HG02763 (cell line): ENCODE results near the gene TERT.

Experiments
- ATAC-seq: cut with Tn5 transposase; IDR thresholded peaks from one replicate; pipeline ENCODE4 v1.9.1; 2021; ENCODE audit warnings: mild to moderate bottlenecking, moderate library complexity; ENCODE audit not compliant: unreplicated experiment

The TERT gene

DNA sequence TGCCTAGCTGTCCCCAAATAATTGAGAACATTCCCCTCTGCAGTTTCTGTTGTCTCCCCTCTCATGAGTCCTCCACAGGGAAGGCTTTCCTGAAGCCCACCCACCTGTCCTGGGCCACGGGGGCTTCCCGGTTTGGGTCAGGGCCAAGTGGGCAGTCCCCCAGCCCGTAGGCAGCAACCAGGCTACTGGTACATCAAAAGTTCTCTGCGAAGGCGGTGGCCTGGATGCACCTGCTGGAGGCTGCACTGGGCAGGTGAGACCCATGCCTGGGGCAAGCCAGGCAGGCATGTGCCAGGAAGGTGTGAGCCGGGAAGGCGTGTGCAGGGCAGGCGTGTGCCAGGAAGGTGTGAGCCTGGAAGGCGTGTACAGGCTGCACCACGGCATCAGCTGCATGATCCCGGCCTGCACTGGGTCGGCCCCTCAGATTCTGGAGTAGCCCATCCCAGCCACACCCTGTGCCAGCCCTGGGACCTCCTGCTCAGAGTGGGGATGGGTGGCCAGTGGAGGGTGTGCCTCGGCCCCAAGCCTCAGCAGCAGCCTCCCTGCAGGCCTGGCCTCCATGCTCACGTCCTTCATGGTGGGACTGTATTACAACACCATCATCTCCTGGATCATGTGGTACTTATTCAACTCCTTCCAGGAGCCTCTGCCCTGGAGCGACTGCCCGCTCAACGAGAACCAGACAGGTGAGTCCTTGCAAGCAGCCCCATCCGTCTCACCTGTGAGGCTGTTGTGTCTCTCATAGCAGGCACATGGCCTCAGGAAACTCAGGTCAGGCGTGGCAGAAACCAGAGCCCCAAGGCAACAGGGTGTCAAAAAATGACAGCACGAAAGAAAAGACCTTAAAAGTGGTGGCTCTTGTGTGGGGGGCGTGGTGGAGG, 84.7 kb downstream of the TERT start:
- ATAC-seq: no peak

DNA sequence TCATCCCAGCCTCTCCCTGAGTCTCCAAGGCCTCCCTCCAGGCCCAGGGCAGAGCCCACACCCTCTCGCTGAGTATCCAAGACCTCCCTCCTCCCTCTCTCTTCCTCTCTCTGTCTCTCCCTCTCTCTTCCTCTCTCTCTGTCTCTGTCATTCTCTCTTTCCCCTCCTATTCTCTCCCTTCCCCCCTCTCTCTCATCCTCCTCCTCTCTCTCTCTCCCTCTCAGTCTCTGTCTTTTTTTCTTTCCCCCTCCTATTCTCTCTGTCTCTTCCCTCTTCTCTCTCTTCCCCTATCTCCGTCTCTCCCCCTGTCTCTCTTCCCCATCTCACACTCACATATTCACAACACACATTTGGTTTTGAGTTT, 85.4 kb downstream of the TERT start:
- ATAC-seq: no peak

DNA sequence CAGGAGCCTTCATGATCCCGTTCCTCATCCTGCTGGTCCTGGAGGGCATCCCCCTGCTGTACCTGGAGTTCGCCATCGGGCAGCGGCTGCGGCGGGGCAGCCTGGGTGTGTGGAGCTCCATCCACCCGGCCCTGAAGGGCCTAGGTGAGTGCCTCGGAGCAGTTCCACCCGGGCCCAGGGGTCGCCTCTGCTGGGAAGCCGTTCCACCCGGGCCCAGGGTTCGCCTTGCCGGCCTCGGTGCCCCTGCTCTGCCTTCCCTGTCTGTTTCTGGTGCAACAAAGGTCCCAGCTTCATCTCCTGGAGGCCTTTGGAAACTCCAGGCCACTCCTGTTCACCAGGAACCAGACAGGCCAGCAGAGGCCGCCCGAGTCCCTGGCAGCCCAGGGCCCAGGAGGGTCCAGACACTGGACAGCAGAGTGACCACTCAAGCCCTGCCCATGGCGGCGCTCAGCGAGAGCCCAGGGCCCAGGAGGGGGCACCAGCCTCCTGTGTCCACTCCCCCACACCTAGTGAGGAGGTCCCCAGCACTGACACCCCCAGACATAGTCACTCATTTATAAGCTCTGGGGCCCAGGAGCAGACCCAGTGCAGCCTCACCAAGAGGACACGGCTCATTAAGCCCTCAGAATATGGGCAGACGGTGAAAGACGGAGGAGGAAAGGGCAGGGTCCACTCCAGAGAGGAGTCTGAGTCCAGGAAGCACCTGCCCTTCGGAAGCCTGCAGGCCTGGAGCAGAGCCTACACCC, 86.0 kb downstream of the TERT start:
- ATAC-seq: no peak

DNA sequence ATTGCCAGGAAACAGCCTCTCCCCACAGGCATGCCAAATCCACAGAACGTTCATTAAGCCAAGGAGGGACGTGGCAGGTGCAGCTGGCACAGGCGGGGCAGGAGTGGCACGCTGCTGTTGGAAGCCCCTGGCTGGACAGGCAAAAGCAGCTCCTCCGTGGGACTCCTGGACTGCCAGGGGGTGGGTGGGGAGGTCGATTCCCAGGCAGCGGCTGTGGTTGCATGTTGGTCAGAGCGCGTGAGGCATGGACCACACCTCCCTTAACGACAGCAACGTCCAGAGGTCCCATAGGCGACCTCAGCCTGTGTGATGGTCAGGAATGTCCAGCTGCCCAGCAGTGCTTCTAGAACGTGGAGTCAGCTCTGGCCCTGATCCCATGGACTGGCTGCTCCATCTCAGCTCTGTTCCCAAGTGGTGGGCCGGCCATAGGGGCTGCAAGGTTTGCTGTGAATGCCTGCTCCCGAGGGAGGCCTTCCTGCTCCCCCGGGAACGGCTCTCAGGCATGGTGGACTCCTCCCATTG, 86.6 kb downstream of the TERT start:
- no peak for ATAC-seq

DNA sequence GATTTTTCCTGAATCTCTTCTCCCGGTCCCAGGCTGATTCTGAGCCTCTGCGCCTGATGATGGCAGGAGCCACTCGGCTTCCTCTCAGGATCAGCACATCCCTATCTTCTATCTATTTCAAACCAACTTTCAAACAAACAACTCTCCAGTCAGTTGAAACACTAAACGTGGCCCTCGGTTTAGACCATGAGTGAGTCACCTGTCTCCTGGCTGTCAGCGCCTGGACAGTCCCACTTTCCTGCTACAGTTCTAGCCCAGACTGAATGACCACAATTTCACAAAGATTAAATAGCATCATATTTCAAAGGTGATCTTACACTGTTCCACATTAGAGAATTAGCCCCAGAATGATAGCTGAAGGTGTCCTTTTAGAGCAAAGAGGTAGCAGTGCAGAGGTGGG, 87.3 kb downstream of the TERT start:
- no peak for ATAC-seq

DNA sequence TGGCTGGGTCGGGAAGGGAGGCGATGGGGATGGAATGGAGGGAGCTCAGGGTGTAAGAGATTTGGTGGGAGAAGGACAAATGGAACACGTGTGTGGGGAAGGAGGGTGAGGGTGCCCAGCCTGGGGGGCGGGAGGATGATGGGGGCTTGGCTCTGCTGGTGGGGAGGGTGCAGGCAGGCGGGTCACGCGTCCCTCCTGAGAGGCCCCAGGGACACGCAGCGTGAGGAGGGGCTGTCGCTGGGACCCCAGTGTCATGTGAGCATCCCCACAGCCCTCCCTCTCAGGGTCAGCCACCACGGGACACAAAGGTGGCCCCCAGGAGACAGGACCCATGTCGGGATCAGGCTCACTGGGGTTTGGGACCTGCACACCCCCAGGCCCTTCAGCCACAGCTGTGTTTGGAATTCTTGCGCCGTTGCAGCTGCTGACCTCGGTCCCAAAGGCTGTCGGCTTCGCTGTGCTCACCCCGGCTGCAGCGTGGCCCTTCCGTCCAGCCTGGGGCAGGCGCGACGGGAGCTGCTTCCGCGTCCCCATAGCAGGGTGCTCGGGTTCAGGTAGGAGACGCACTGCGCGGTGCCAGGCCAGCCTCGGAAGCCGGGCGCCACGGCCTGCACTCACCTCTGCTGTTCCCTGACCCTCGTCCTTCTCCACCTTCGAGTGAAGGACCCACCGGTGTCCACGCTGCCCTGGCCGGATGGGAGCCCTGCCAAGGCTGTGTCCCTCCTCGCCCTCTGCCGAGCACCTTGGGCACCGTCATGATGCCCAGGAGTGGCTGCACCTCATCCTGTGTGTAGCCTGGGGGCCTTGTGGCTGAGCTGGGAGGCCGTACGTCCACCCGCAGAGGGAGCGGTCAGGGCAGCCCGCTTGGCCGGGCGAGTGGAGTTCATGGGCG, 88.1 kb downstream of the TERT start:
- no peak for ATAC-seq

DNA sequence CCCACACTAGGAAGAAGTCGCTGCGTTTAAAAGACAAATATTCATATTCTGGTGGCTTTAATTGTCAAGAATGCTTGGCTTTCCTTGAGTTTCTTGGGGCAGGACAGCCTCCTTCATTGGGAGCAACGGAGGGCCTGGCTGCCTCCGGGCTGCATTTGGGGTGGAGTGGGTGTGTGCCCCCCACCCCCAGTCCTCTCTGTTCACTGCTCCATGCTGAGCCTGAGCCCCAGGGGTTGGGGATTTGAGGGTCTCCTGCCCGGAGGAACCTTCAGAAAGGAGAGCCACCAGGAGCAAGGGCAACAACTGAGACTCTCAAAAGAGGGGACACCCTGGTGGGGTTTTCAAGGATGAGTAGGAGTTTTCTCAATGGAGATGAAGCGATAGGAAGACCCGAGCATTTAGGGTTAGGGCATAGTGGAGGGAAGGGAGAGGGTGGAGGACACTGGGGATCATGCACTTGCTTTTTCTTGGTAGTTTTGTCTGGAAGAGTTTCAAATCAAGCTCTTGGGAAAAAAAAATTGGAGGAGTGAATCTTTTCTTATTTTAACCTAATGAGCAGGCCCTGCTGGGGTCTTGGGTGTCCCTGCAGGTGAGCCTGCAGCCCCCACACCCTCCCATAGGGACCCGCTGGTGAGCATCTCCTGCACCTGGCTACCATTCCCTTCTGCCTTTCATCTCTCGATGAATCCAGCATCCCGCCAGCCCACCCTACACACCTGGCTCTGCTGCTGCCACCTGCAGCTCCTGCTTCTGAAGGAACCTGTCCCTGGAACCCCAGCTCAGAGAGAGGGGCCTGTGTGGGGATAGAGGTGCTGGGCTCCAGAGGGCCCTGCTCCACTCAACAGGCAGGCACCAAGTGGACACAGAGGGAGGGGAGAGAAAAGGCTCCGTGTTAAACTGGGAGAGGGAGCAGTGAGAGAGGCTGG, 89.3 kb downstream of the TERT start:
- no peak for ATAC-seq

DNA sequence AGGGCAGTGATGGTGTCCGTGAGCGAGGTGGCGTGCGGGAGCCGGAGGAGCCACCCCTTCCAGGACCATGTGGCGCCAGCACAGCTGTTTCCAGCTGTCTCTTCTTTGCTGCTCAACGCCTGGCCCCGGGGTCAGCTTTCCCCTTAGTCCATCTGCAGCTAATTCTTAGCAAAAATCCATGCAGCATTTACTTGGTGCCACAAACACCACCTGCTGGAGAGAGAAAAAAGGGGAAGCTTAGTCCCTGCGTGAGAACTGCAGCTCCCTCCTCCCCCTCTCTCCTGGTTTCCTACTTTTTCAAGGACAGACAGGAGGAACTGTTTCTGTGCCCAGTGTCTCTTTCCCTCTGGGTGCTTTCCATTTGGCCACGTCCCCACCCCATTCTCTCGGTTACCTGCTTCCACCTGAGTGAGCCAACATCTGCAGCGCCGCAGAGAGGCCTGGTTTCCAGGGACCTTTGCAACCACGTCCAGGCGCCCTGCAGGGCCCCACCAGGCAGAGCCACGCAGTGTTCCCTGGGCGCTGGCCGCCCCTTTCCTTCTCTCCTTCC, 90.1 kb downstream of the TERT start:
- ATAC-seq: no peak

DNA sequence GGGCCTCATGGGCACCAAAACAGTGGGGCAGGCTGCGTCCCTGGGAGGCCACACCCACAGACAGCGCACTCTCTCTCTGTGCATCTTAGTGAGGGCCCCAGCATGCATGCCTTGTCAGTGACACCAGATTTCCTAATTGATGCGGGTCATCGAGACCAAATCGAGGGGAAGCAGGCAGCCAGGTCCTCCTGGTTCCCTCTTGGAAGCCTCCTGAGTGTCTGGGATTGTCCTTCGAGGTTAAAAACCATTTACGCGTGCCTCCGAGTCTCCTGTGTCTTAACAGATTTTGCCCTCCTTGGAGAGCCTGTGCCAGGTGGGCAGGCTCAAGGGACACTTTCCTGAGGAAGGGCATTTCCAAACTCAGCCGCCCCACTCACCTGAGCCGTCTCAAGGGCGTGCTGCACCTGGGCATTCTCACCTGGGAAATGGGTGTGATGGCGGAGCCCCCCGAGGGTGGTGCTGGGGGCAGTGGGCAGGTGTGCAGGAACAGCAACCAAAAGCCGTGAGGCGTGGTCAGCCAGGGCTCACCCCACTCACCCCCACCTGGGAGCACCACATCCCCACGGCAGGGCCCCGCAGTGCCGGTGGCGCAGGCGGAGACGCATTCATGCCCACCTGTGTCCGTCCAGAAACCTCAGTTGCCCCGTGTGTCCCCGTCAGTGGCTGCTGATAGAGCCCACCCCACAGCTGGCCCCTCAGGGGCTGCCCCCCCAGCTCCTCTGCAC, 90.7 kb downstream of the TERT start:
- ATAC-seq: no peak

DNA sequence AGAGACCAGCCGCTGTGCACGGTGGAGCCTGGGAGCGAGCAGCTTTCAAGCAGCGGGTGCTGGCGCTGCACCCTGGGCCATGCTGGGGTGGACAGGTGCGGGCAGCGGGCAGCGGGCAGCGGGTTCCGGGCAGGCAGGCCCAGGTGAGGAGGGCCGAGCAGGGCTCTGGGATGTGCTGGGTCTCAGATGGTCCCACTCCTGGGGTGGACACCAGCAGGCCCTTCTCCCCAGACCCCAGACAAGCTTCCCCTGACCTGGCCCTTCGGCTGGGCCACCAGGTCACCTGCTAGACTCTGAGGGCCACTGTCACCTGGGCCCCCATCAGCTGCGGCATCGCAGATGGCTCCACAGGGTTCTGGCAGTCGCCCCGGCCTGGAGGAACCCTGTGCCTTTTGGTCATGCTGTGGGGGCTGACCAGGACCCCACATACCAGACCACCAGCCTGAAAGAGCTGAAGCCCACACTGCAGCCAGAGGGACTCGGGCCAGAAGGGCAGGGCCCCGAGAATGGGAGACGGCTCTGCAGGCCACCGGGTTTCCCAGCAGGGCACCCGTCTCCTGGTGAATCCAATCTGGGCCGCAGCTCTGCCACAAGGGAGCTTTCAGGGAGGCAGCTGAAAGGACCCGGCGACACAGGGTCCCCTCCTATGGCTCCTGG, 91.4 kb downstream of the TERT start:
- no peak for ATAC-seq
